CD4-positive, alpha-beta T cell treated with Interleukin-17A for 4 hours (primary cell): Measurements from ENCODE around the gene KCNIP1.

Source experiments
- DNase-seq: peaks from one replicate; pipeline ENCODE4 v3.0.0-alpha.2; 2020; ENCODE audit warnings: mixed read lengths

KCNIP1 gene

DNA sequence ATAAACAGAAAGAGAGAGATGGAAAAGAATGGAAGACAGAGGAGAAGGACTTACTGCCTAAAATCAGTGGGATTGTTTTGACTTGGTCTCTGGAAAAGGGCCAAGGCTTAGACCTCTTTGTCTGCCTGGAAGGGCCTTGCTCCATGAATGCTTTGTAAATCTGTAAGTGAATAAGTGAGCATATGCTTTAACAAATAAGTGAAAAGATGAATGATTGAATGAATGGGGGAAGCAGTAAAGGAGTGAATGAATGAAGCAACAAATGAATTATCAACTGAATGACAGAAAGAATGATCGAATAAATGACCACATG, 5.5 kb downstream of the KCNIP1 start:
- DNase-seq, result no peak

DNA sequence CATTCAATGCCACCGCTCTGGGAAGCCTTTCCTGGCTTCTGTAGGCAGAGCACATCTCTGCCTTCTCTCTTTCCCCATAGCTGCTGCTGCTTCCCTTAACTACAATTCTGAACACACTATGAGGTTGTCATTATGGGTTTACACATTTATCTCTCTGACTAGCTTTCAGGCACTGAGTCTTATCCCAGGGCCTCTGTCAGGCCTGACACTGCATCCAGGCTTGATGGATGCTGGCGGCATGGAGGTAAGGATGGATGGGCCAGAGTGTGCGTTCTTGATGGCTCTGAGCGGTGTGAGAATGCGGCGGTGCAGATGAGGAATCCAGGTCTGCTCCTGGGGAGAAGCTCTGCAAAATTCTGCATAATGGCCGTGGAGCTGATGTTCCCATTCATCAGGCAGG, 6.3 kb downstream of the KCNIP1 start:
- DNase-seq, result no peak

DNA sequence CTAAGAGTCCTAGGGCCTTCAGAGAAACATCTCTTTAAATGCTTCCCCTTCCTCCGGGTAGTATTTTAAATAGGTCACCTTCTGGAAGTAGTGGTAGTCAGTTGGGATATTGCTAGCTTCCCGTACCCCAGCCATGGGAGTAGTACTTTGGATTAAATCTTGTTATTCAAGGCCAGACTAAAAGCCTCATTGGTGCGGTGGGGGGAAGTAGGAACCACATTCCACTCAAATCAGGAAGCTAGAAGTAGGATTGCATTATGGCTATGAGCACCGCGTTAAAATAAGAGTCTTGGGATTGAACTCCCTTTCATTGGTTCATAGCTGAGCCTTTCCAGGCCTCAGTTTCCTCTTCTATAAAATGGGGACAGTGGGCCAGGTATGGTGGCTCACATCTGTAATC, 6.7 kb downstream of the KCNIP1 start:
- DNase-seq, result no peak

DNA sequence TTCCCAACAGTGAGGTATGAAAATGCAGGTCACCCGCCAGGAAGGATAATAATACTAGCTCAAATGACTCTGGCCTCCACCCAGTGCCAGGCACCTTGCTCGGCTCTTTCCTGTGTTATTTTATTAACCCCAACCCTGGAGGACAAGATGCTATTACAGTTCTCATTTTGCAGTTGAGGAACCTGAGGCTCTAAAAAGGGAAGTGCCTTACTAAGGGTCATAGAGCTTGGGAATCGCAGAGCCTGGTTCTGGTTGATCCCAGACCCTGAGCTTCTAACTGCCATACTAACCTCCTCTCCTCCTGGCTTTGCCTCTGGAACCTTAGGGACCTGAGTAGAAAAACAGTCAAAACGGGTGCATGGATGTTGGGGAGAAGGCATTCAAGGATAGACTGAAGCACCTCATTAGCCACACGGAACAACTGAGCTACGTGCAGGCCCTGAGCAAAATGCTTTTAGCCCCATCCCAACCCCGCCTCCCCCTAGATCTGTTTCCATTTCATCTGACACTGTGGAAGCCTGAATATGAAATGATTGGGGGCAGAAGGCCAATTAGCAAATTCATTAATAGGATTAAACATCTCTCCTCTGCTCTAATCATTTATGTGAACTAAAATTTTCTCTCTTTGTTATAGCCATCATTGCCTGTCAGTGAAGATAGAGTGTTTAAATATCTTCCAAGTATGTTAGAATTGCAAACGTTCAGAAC, 7.9 kb downstream of the KCNIP1 start:
- no peak for DNase-seq

DNA sequence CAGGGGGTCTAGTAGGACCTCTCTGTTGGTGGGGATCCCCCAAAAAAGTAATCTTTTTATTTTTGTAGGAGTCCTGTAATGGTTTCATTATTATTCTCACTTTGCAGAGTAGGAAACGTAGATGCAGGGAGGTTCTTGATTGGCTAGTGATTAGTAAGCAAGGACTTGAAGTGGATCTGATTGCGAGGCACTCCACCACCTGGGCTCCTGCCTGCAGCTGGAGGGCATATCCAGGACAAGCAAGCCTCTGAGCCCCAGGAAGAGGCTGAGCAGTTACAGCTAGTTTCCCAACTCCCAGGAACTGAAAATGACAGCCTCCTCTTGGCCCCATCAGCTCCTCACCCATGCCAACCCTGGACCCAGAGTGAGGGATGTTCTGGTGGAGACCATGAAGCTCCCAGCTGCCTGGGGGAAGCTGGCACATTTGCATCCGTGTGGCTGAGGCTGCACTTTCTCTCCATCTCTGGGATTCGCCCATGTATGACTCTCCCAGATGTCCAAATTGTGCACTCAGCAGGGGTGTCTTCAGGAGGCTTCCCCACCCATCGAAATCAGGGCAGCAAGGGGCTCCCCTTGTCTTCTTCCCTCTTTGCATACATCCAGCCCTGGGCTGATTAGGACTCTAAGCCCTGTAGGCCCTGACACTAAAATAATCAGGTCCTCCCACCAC, 10.2 kb downstream of the KCNIP1 start:
- no peak for DNase-seq

DNA sequence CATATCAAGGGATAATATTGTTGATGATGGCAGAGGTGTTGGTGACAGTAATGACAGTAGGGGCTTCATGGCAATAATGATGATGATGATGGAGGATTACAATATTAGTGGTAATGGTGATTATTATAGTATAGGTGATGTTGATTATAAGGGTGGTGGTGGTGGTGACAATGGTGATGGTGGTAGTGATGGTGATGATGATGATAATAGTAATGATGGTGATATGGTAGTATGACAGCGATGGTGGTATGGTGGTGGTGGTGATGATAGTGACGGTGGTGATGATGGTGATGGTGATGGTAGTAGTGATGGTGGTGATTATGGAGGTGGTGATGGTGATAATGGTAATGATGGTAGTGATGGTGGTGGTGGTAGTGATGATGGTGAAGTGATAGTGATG, 13.6 kb downstream of the KCNIP1 start:
- DNase-seq, result no peak

DNA sequence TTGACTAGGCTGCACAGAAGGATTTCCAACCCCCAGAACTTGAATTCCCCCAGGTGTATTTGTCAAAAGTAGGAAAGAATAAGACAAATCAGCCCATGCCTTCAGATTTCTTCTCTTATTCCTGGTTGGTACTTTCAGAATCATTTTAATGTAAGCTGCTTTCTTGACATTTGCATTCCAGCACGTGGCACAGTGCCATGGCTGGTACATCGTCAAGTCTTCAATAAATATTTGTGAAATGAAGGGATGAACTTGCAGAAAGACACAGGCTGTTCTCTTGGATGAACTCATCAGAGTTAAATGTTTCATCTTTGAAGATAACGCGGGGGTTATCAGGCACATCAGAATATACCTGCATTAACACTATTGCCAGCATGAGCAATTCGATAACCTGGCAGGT, 14.5 kb downstream of the KCNIP1 start:
- DNase-seq, result no peak

DNA sequence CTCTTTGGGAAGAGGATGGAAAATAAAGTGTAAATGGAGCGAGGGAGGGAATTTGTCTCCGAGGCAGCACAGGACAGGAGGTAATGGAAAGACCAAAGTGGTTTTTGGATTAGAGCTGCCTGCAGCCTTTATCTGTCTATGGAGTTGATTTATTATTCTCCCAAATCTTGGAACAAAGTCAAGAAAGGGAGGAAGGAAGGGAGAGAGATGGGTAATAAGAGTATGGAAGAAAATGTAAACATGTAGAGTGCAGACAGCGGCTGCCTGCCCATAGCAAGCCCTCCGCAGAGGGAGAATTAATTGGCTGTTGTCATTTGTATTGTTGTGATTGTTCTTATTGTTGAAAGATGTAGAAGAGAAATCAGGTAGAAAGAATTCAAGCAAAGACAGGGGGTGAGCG, 15.7 kb downstream of the KCNIP1 start:
- DNase-seq, result no peak

DNA sequence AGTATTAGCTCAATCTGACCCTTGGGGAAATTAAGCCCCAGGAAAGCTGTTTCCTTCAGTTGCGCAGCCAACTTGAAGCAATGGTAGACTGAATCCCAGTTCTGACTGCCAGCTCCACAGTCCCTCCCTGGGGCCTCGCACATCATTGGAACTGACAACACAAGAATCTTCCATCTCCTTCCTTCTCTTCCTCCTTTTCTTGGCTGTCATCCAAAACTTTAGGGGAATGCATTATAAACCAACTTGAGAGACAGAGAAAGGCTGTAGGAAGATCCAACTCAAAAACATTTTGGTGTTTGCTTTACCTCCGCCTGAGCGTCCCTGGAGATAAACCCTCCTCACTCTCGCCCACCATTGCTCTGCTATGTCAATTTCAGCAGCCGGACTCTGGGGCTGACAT, 16.6 kb downstream of the KCNIP1 start:
- no peak for DNase-seq

DNA sequence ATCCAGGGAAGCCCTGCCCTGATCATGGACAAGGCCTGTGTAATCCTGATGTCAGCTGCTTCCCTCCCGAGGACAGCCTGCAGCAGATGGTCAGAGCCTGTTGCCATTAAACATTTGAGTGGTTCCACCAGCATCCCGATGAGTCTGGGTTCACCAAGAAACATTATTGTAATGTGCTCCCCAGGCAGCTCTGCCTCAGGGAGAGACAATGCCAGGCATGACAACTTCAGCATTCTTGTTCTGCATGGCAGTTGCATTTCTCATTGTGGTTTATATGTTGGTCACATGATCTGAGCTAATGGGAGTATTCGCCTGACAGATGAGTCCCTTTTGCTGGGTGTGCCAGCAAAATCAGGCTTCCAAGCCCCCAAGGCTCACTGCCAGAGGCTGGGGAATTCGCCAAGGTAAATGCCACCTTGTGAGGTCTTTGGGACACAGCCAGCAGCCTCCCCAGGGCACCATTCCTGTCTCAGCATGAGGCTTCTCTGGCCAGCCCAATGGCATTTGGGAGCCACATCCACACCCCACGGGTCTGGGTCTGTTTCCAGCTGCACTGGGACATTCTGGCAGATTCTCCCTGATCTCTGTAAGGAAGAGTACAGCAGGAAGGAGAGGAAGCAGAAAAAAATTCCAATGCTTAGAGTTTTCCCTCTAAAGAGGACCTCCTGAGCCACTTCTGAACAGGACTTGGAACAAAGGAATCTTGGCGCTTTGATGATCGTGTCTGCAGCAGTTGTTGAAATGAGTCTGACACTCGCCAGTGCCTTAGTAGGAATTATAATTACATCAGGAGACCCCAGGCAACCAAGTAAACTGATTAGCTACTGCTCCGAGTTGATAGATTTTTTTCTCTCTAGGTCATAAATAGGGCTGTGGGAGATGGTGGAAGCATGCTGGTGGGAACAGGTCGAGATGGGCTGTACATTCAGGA, 18.7 kb downstream of the KCNIP1 start:
- DNase-seq, result no peak

DNA sequence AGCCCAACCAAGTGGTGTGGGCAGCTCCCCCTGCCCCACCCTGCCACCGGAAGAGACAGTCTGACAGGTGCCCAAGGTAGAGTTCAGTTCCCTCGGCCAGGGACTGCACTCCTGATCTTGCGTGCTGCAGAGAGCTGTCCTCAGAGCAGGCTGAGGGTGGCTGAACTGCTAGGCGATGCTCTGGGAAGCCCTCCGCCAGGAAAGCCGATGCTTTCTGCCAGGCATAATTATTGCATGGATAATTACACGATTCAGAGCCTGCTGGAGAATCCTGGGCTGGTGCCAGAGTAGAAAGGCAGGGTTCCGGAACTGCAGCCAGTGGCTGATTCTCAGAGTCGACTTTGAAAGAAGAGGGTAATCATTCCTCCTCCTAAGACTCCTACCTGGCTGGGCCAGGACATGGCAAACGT, 19.3 kb downstream of the KCNIP1 start:
- DNase-seq, result no peak

DNA sequence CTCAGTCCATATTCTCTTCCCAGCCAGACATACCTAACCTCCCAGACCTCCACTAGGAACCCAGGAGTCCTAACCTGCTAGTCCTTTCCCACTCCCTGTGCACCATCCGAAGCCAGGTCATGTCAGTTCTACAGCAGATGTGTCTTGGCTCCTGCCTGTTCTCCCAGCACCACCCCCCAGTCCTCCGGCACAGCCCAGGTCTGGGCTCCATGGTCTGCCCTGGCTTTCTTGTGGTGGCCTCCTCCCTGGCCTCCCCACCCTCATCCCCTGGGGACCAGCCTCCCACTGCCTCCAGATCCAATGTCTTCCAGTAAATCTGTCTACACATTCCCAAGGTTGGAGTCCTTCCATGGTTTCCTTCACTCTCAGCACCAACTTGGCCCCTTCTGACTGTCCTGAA, 20.0 kb downstream of the KCNIP1 start:
- DNase-seq, result no peak

DNA sequence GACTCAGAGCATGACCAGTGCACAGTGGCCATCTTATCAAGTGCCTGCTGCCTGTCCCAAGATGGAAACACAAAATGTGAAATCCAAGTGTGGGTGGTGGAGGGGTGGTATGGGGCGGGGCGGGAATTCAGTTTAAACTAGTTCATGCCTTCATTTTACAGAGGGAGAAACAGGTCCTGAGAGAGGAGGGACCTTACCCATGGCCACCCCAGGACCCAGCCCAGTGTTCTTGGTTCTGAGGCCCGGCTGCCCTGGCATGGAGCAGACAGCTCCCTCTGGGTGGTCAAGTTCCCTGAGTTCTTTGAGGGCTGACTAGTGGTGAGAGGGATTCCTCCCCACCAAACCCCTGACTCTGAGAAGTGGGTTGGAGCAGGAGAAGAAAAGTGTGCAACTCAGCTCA, 20.8 kb downstream of the KCNIP1 start:
- no peak for DNase-seq

DNA sequence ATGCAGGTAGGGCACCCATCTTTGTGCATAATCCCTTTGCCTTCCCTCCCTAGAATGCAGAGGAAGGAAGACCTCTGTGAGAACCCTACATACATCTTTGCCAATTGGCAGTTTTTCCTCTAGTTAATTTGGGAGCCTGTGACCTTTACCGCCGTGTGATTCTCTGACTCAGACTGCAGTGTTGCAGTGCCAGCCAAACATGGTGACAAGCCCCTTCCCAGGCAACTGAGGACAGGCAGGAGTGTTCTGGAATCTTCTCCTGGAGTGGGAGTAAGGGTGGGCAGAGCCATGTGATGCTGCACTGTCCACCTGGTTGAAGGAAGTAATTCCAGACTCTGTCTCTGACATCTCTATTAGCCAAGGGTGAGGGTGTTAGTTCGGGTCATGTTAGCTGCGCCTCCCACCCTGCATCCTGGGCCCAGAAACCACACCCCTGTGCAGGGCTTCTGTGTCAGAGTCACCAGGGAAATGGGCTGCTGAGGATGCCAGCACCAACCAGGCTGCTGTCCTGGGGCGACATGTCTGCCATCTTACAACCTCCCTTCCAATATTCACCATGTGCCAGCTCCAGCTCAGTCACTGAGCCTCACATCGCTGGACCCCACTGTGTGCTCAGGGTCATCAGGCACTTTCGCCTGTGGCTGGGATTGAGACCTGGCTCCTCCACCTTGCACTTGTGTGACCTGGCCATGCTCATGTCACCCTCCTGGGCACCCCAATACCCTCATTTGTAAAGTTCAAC, 21.8 kb downstream of the KCNIP1 start:
- DNase-seq, result no peak

DNA sequence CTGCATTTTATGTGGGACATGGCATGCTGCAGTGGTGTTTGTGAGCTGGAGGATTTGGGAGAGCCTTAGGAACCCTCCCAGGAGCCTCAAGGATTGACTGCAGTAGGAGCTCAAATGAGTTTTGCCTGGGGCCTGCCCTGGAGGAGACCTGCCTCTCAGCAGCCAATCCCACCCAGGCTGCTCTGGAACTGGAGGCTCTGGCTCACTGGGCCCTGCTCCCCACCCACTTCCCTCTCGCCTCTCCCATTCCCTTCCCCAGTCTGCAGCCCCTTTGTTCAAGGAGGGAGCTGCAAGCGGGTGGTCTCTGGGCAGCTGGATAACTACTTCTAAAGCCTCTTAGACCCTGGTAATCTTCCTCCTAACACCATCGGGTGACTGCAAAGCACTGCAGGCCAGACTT, 24.2 kb downstream of the KCNIP1 start:
- no peak for DNase-seq

DNA sequence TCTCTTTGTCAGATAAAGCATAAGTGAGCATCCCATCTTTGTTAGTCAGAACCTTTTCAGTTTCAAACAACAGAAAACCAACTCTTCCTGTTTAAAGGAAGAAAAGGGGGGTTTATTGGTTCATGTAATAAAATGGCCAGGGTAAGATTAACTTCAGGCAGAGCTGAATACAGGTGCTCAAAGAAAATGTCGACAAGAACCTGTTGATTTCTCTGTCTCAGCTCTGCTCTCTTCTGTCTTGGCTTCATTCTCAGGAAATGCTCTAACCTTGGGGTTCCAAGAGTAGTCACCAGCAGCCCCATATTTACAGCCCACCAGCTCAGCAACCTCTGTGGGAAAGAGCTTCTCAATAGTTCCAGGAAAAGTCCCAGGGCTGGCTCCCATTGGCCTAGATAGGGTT, 25.2 kb downstream of the KCNIP1 start:
- DNase-seq, result no peak

DNA sequence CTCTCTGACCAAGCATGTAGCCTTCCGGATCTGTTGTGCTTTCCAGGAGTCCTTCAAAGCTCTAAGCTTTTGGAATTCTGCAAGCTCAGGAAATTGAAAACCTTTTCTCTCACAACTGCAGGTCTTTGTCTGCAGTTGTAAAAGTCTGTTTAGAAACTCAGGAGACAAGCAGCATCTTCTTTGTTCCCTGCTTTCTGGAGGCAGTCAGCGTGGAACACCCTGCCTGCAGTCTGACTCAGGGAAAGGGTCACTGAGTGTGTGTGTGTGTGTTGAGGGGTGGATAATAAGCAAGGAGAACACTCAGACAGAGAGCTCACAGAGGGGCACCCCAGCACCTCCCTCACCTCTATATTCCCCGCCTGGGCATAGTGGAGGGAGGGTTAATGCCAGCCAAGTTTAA, 29.1 kb downstream of the KCNIP1 start:
- DNase-seq, result no peak

DNA sequence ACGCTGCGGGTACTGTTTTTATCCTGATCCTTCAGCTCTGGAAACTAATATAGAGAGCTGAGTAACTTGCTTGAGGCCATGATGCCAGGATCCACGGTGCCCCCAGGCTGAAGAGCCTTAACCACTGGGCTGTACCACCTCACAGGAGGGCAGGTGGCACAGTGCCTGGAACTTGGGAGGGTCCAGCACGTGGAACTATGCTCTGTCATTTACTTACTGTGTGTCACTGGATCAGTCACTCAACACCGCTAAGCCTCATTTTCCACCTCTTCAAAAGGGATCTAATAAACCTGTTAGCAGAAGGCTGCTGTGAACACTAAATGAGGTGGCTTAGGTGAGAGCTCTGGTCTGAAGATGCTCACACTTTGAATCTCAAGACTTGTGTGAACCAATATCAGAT, 29.6 kb downstream of the KCNIP1 start:
- no peak for DNase-seq

DNA sequence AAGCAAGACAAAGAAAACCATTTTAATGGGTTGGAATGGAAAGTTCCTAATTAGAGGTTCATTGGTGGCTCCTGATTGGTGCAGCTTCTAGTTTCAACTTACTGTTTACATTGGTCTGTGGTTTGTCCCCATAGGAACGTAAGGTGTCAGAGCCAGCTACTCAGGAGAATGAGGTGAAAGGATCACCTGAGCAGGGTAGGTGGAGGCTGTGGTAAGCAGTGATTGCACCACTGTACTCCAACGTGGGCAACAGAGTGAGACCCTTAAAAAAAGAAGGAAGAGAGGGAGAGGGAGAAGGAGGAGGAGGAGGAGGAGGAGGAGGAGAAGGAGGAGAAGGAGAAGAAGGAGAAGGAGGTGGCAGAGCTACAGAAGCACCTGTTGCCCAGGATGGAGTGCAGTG, 30.4 kb downstream of the KCNIP1 start:
- no peak for DNase-seq

DNA sequence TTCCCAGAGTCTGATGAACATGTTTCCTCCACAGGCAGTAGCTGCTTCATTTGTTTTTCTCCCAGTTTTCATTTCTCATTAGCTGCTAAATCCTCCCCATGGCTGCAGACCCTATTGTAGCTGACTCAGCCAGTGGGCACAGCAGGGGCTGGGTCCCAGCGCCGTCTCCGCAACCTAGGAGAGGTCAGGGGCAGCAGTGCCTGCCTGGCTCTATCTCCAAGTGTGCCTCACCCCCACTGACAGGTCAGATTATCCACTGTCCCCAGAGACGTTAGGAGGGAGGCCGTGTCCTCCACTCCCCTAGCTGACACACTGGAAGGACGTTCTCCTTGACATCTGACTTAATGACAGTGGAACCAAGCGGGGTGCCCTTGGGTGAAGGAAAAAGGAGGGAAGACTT, 31.1 kb downstream of the KCNIP1 start:
- DNase-seq, result no peak

DNA sequence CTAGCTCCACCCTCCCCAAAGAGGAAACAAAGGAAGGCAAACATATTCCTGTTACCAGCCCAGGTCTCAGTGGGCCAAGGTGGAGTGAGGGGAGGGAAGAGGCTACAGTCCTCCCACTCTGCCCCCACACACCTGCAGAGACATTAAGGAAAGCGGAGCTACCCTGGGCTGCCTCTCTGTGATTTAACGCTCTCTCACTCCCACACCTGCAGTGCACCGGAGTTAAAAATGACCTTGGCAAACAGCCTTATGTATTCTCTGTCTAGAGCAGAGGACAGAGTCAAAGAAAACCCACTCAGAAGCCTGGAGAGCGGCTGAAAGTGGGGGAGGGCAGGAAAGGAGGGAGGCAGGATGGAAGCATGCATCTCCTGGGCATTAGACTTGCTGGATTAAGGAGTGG, 32.7 kb downstream of the KCNIP1 start:
- DNase-seq, result no peak

DNA sequence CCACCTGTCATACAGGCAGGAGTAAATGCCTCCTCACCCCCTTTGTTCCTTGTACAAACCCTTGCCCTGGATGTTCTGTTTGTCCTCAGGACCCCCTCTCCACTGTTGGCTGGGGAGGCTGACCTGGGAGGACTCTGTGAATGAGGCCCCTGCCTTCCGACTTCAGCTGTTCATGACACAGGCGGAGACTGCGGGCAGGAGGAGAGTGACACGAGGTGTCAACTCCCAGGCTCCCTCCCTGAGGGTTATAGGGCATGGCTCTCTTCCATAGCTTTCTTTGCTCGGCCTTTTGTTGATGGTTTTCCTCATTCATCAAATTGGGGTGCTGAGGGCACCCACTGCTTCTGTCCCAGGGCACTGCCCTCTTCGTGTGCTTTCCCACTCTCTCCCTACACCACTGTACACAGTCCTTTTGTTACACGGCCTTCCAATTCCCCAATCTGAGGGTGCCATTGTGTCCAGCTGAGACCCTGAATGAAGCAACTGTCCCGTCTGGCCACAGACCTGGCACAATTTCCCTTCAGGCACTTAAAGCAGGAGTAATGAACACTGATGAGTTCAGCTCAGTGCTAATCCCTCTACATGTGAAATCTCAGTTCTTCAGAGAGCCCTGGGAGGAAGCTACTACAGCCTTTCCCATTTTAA, 33.8 kb downstream of the KCNIP1 start:
- DNase-seq, result no peak

DNA sequence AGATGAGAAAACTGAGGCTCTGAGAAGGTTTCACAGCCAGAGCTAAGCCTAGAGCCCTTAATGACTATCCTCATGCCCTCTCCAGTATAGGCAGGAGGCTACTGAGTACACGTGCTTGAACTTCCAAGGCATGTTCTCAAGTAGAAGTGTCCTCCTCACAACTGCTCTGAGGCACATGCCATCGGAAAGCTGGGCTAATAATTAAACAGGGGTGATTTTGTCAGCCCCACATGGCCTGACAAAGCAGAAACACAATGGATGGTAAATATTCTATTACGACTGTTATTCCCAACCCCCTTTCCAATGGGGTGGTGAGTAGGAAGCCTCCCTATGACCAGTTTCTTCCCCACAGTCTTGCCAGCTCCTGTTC, 34.3 kb downstream of the KCNIP1 start:
- DNase-seq, result no peak
